Stimulated activated CD4-positive, alpha-beta T cell treated with anti-CD3 and anti-CD28 coated beads, Interleukin-2, amount 100 ng/mL, for 4 hours (primary cell): Measurements from ENCODE around the gene NLRP5.
"Not testable (repeated sequence)": the region's sequence is repeated elsewhere in the genome, so short reads cannot be mapped to it uniquely, and the experiment has no call there.

Experiments
- DNase-seq: peaks from one replicate; pipeline ENCODE4 v3.0.0-alpha.2; 2020; ENCODE audit warnings: low read depth

The NLRP5 gene

GRCh38 chr19:56076498-56076897, 89.9 kb downstream of the NLRP5 start:
- no peak for DNase-seq

GRCh38 chr19:56079609-56080008, 93.0 kb downstream of the NLRP5 start:
- DNase-seq: no peak

GRCh38 chr19:56080669-56081401, 94.3 kb downstream of the NLRP5 start:
- peak; percentile 38 for DNase-seq

- no peak for DNase-seq
These were observed 97.1 kb downstream of the NLRP5 start for GRCh38 chr19:56083668-56084067.

GRCh38 chr19:56084835-56085536, 98.4 kb downstream of the NLRP5 start:
- no peak for DNase-seq

GRCh38 chr19:56085571-56086275, 99.1 kb downstream of the NLRP5 start:
- no peak for DNase-seq

- no peak for DNase-seq
These were observed 100.3 kb downstream of the NLRP5 start for GRCh38 chr19:56086671-56087430.

- DNase-seq: no peak
These were observed 101.3 kb downstream of the NLRP5 start for GRCh38 chr19:56087647-56088496.

GRCh38 chr19:56088497-56089215, 102.1 kb downstream of the NLRP5 start:
- DNase-seq: no peak

- DNase-seq: no peak
These were observed 102.8 kb downstream of the NLRP5 start for GRCh38 chr19:56089344-56089743.

- no peak for DNase-seq
These were observed 104.5 kb downstream of the NLRP5 start for GRCh38 chr19:56091066-56091490.

GRCh38 chr19:56091751-56092546, 105.4 kb downstream of the NLRP5 start:
- DNase-seq: no peak

GRCh38 chr19:56092685-56093631, 106.4 kb downstream of the NLRP5 start:
- no peak for DNase-seq

- DNase-seq: no peak
These were observed 107.9 kb downstream of the NLRP5 start for GRCh38 chr19:56094449-56094848.

GRCh38 chr19:56096665-56097064, 110.1 kb downstream of the NLRP5 start:
- DNase-seq: no peak

- DNase-seq: no peak
These were observed 110.7 kb downstream of the NLRP5 start for GRCh38 chr19:56097306-56097705.

GRCh38 chr19:56097776-56098175, 111.2 kb downstream of the NLRP5 start:
- DNase-seq: no peak

GRCh38 chr19:56098237-56098636, 111.7 kb downstream of the NLRP5 start:
- not testable (repeated sequence) for DNase-seq
